ENCODE data around the gene TTLL8.
A peak's percentile ranks its signal among the peaks of the same experiment; 100 is the strongest.

DNA sequence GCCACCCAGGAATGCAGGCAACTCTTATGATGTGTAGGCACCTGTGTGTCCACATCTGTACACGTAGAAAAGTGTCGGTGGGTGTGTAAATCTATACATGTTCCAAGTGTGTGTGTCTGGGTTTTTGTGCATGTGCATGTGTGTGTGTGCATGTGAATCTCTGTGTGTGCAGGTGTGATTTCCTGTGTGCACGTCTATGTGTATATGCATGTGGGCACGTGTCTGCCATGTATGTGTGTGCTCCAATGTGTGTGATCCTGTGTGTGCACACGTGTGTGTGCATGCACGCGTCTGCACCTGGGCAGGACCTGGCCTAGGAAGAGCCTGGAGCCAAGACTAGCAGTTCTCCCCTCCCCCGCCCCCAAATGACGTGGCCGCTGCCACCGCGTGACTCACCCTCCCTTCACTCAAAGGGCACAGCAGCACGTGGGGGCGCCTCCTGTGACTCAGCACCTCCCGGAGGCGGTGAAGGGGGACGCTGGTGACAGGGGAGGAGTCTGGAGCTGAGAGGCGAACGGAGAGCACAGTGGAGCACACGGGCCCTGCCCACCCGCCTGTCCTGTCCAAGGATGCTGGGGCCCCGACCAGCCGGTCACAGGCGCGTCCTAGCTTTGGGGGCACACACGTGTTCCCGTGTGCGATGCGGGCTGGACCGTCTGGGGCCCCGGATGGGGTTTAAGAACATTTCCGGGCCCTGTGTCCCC lies 87.4 kb downstream of the TTLL8 start:
- TF ChIP-seq POLR2A (IDR thresholded peaks at IDR 0.05) = peak; percentile 91
- TF ChIP-seq, protein P1, sequence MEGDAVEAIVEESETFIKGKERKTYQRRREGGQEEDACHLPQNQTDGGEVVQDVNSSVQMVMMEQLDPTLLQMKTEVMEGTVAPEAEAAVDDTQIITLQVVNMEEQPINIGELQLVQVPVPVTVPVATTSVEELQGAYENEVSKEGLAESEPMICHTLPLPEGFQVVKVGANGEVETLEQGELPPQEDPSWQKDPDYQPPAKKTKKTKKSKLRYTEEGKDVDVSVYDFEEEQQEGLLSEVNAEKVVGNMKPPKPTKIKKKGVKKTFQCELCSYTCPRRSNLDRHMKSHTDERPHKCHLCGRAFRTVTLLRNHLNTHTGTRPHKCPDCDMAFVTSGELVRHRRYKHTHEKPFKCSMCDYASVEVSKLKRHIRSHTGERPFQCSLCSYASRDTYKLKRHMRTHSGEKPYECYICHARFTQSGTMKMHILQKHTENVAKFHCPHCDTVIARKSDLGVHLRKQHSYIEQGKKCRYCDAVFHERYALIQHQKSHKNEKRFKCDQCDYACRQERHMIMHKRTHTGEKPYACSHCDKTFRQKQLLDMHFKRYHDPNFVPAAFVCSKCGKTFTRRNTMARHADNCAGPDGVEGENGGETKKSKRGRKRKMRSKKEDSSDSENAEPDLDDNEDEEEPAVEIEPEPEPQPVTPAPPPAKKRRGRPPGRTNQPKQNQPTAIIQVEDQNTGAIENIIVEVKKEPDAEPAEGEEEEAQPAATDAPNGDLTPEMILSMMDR (IDR thresholded peaks at IDR 0.05) = no peak
